Dedifferentiated amniotic fluid mesenchymal stem cell (primary cell): Measurements from ENCODE around the gene INSYN2A.

Experiments
- DNase-seq: peaks from one replicate; pipeline ENCODE4 v3.0.0-alpha.2; 2016; ENCODE audit errors: extremely low spot score

The INSYN2A gene

GRCh38 chr10:127195571-127196281 lies 665 bp downstream of the INSYN2A start:
- DNase-seq, result no peak

- DNase-seq, result no peak
Measured at GRCh38 chr10:127195041-127195506, 1.3 kb downstream of the INSYN2A start.

- no peak for DNase-seq
Measured at GRCh38 chr10:127194599-127194998, 1.8 kb downstream of the INSYN2A start.

- DNase-seq, result no peak
Measured at GRCh38 chr10:127194111-127194510, 2.3 kb downstream of the INSYN2A start.

GRCh38 chr10:127193125-127193524 lies 3.3 kb downstream of the INSYN2A start:
- no peak for DNase-seq

- DNase-seq, result no peak
Measured at GRCh38 chr10:127190427-127190826, 6.0 kb downstream of the INSYN2A start.

GRCh38 chr10:127189226-127189625 lies 7.2 kb downstream of the INSYN2A start:
- DNase-seq, result no peak

- no peak for DNase-seq
Measured at GRCh38 chr10:127186813-127187212, 9.6 kb downstream of the INSYN2A start.

- DNase-seq, result no peak
Measured at GRCh38 chr10:127184582-127184981, 11.8 kb downstream of the INSYN2A start.

GRCh38 chr10:127182161-127182560 lies 14.2 kb downstream of the INSYN2A start:
- DNase-seq, result no peak

GRCh38 chr10:127179612-127180250 lies 16.7 kb downstream of the INSYN2A start:
- no peak for DNase-seq

- no peak for DNase-seq
Measured at GRCh38 chr10:127176649-127177048, 19.7 kb downstream of the INSYN2A start.

- no peak for DNase-seq
Measured at GRCh38 chr10:127175357-127176110, 20.9 kb downstream of the INSYN2A start.

GRCh38 chr10:127174866-127175265 lies 21.5 kb downstream of the INSYN2A start:
- no peak for DNase-seq

- DNase-seq, result no peak
Measured at GRCh38 chr10:127168261-127168660, 28.1 kb downstream of the INSYN2A start.

GRCh38 chr10:127162841-127163240 lies 33.5 kb downstream of the INSYN2A start:
- no peak for DNase-seq

- DNase-seq, result no peak
Measured at GRCh38 chr10:127161482-127161881, 34.9 kb downstream of the INSYN2A start.

- DNase-seq, result no peak
Measured at GRCh38 chr10:127159648-127160245, 36.6 kb downstream of the INSYN2A start.

- DNase-seq, result no peak
Measured at GRCh38 chr10:127158662-127159061, 37.7 kb downstream of the INSYN2A start.

GRCh38 chr10:127157506-127158200 lies 38.7 kb downstream of the INSYN2A start:
- DNase-seq, result no peak

GRCh38 chr10:127157089-127157488 lies 39.3 kb downstream of the INSYN2A start:
- no peak for DNase-seq
